Keratinocyte (primary cell): ENCODE results near the gene GJC3. TPM values are rescaled to one million over a fixed set of nuclear protein-coding genes. Genes with fewer than 3 reads are reported as not detected.
"Not testable (repeated sequence)": the region's sequence is repeated elsewhere in the genome, so short reads cannot be mapped to it uniquely, and the experiment has no call there.

Experiments
- DNase-seq: peaks from one replicate; pipeline ENCODE4 v3.0.0-alpha.2; 2011; ENCODE audit warnings: low read depth, missing footprints, low spot score
- FAIRE-seq: peaks from 2 replicates; lab custom pipeline; 2011; peaks lifted over from hg19 to GRCh38; lab: Jason Lieb, UNC
- H2AFZ ChIP-seq: 2 replicates; pipeline ENCODE4 v1.6.0; 2012; ENCODE audit warnings: low read length, control low read depth, inconsistent platforms; ENCODE audit not compliant: control insufficient read depth
- H3K27ac ChIP-seq: 2 replicates; pipeline ENCODE4 v1.5.1; 2011; ENCODE audit warnings: low read length; ENCODE audit not compliant: control insufficient read depth, insufficient read depth
- H3K27me3 ChIP-seq: 3 replicates; pipeline ENCODE4 v1.6.0; 2011; ENCODE audit warnings: low read length; ENCODE audit not compliant: control insufficient read depth, insufficient read depth; ENCODE audit errors: extremely low read depth
- H3K36me3 ChIP-seq, 2 experiments: 2 replicates in 1 of 2; 3 replicates in 1 of 2; pipeline ENCODE4 v1.5.1; 2011; ENCODE audit warnings: low read length in 2 of 2, mild to moderate bottlenecking in 1 of 2; ENCODE audit not compliant: control insufficient read depth in 2 of 2, insufficient read depth in 2 of 2; ENCODE audit errors: extremely low read depth in 1 of 2
- H3K4me1 ChIP-seq: 3 replicates; pipeline ENCODE4 v1.5.1; 2011; ENCODE audit warnings: low read length; ENCODE audit not compliant: control insufficient read depth, insufficient read depth; ENCODE audit errors: extremely low read depth
- H3K4me2 ChIP-seq: 3 replicates; pipeline ENCODE4 v1.6.0; 2011; ENCODE audit warnings: low read depth, low read length; ENCODE audit not compliant: control insufficient read depth, insufficient read depth; ENCODE audit errors: extremely low read depth
- H3K4me3 ChIP-seq, 3 experiments: fragments of 200-600 bp in 1 of 3; sonication (generic) in 1 of 3; 2 replicates in 2 of 3; 3 replicates in 1 of 3; pipeline ENCODE4 v1.5.1; 2011 to 2016; ENCODE audit warnings: low read length in 3 of 3, mild to moderate bottlenecking in 3 of 3, control low read depth in 2 of 3, inconsistent platforms in 1 of 3, low read depth in 1 of 3, mixed read lengths in 1 of 3, mixed run types in 1 of 3, moderate library complexity in 1 of 3; ENCODE audit not compliant: control insufficient read depth in 2 of 3, insufficient read depth in 2 of 3; ENCODE audit errors: extremely low read depth in 1 of 3
- H3K79me2 ChIP-seq: 2 replicates; pipeline ENCODE4 v1.6.0; 2012; ENCODE audit warnings: low read length; ENCODE audit not compliant: control insufficient read depth, insufficient read depth
- H3K9ac ChIP-seq: 3 replicates; pipeline ENCODE4 v1.6.0; 2011; ENCODE audit warnings: low read length; ENCODE audit not compliant: control insufficient read depth, insufficient read depth; ENCODE audit errors: extremely low read depth
- H3K9me1 ChIP-seq: 3 replicates; pipeline ENCODE4 v1.6.0; 2011; ENCODE audit warnings: low read length; ENCODE audit not compliant: control insufficient read depth, insufficient read depth; ENCODE audit errors: extremely low read depth
- H3K9me3 ChIP-seq: 2 replicates; pipeline ENCODE4 v1.5.1; 2012; ENCODE audit warnings: low read depth, low read length; ENCODE audit not compliant: control insufficient read depth
- H4K20me1 ChIP-seq: 3 replicates; pipeline ENCODE4 v1.6.0; 2011; ENCODE audit warnings: low read length; ENCODE audit not compliant: control insufficient read depth, insufficient read depth; ENCODE audit errors: extremely low read depth
- CTCF ChIP-seq, 3 experiments: IDR thresholded peaks in 1 of 3; conservative IDR thresholded peaks in 1 of 3; optimal IDR thresholded peaks in 1 of 3; 2 replicates in 2 of 3; 3 replicates in 1 of 3; pipeline versions ENCODE3 to v1.5.1; 2011; ENCODE audit warnings: low read length in 3 of 3, mild to moderate bottlenecking in 3 of 3, moderate library complexity in 2 of 3, control low read depth in 1 of 3, inconsistent platforms in 1 of 3; ENCODE audit not compliant: insufficient read depth in 2 of 3; ENCODE audit errors: extremely low read depth in 1 of 3
- EZH2 ChIP-seq: IDR thresholded peaks from one replicate; pipeline ENCODE4 v1.6.1; 2012; ENCODE audit warnings: inconsistent platforms, mild to moderate bottlenecking, low read length, moderate library complexity
- dilution Hi-C: fragments of 300-500 bp; cut with MboI; formaldehyde crosslinking; loops from one replicate; pipeline ENCODE4 v1.7.0; 2020; ENCODE audit warnings: low sequenced_read_pairs; ENCODE audit not compliant: extremely low pct_ligation_motif_present
- polyA plus RNA-seq, 5 experiments: library from polyadenylated mRNA; depleted of rRNA in 3 of 5; stranded (reverse) in 3 of 5; stranded (forward) in 1 of 5; unstranded in 1 of 5; fragments of >200 nt; gene quantifications; 1 replicate in 1 of 5; 2 replicates in 3 of 5; 3 replicates in 1 of 5; pipeline versions ENCODE4 v1.2.1 to v1.2.3, GENCODE V29; 2011 to 2012; ENCODE audit warnings: missing spikeins in 2 of 5, low read depth in 1 of 5, low replicate concordance in 1 of 5

Gene GJC3
- polyA plus RNA-seq, 1 donor (not counting 4 experiments of a cell fraction or from before 2014, with no cell fraction given): not detected

GRCh38 chr7:99953649-99954048 is 24.2 kb upstream of the GJC3 start:
- Histone ChIP-seq H3K4me1 (no peaks in the 10 kb centered on the region), H3K36me3 (no peaks in the 10 kb centered on the region), H3K4me2 (no peak overlapping the region), H3K27ac (no peak overlapping the region), H4K20me1 (no peaks in the 10 kb centered on the region), H3K9me3 (no peaks in the 10 kb centered on the region), H3K79me2 (no peaks in the 10 kb centered on the region), H3K4me3 (no peak overlapping the region), H3K27me3 (no peaks in the 10 kb centered on the region), H3K9me1 (no peaks in the 10 kb centered on the region), H3K9ac (no peak overlapping the region), H2AFZ (no peak overlapping the region)
- no peak for DNase-seq
- TF ChIP-seq EZH2: no peak
- no peak for TF ChIP-seq CTCF (optimal IDR thresholded peaks at IDR 0.05 in 1 of 3, IDR thresholded peaks at IDR 0.05 in 1 of 3, conservative IDR thresholded peaks at IDR 0.05 in 1 of 3; ENCODE audit: extremely low read depth in 1 of 3, insufficient read depth in 2 of 3, low read length in 3 of 3)
- dilution Hi-C loops: no loop called here
- FAIRE-seq: no peak

- H3K4me2 ChIP-seq, H2AFZ ChIP-seq, H3K79me2 ChIP-seq, H3K9me3 ChIP-seq, H3K27ac ChIP-seq, H3K27me3 ChIP-seq, H3K9me1 ChIP-seq, FAIRE-seq, H4K20me1 ChIP-seq, H3K4me1 ChIP-seq, dilution Hi-C loops, H3K9ac ChIP-seq, H3K36me3 ChIP-seq, DNase-seq, H3K4me3 ChIP-seq: not testable (repeated sequence)
Measured at GRCh38 chr7:99952649-99953048, 23.2 kb upstream of the GJC3 start.

- H3K27me3 ChIP-seq, dilution Hi-C loops, H3K36me3 ChIP-seq, H3K4me1 ChIP-seq, FAIRE-seq, DNase-seq, H3K9me3 ChIP-seq, H2AFZ ChIP-seq, H4K20me1 ChIP-seq, H3K9ac ChIP-seq, H3K79me2 ChIP-seq, H3K4me2 ChIP-seq, H3K9me1 ChIP-seq, H3K4me3 ChIP-seq, H3K27ac ChIP-seq: not testable (repeated sequence)
Measured at GRCh38 chr7:99950819-99951218, 21.4 kb upstream of the GJC3 start.
